Measurements from ENCODE around the gene NPDC1.
"Not testable (repeated sequence)": the region's sequence is repeated elsewhere in the genome, so short reads cannot be mapped to it uniquely, and the experiment has no call there.

Gene NPDC1

GRCh38 chr9:137009217-137009616 is 36.8 kb downstream of the NPDC1 start:
- DNase-seq = no peak

DNA sequence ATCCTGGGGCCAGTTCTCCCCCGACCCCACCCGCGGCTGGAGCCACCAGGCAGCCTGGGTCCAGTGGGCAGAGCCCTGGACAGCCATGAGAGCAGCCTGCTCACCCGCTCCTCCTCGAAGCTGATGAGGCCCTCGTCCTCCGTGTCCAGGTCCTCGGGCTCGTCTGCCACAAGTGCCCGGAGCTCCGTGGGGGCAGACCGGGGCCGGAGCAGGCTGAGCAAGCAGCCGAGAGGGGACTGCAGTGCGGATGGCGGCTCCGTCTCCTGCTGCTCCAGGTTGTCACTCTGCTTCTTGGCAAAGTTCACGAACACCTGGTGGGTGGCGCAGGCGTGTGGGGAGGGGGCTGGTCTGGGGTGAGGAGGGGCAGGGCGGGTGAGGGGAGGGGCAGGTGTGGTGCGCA is 37.7 kb downstream of the NPDC1 start:
- no peak for DNase-seq

DNA sequence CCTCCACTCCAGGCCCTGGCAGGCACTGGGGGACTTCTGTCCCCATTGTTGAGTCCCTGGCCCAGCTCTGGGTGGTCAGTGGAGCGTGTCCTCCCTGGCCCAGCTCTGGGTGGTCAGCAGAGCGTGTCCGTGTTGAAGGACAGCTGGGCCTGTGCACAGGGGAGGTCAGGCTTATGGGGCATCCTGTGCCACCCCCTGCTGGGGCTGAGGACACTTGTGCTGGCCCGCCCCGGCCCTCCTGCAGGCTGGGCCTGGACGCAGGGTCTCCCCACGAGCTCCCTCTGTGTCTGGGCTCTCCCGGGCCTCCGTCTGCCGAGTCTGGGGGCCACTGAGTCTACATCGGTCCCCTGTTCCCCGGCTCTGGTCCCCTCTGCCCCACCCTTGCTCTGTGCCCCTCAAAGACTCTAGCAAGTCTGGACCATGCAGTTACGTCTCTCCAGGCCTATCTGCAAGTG is 38.1 kb downstream of the NPDC1 start:
- no peak for DNase-seq

GRCh38 chr9:137007108-137007815 is 38.7 kb downstream of the NPDC1 start:
- no peak for DNase-seq

DNA sequence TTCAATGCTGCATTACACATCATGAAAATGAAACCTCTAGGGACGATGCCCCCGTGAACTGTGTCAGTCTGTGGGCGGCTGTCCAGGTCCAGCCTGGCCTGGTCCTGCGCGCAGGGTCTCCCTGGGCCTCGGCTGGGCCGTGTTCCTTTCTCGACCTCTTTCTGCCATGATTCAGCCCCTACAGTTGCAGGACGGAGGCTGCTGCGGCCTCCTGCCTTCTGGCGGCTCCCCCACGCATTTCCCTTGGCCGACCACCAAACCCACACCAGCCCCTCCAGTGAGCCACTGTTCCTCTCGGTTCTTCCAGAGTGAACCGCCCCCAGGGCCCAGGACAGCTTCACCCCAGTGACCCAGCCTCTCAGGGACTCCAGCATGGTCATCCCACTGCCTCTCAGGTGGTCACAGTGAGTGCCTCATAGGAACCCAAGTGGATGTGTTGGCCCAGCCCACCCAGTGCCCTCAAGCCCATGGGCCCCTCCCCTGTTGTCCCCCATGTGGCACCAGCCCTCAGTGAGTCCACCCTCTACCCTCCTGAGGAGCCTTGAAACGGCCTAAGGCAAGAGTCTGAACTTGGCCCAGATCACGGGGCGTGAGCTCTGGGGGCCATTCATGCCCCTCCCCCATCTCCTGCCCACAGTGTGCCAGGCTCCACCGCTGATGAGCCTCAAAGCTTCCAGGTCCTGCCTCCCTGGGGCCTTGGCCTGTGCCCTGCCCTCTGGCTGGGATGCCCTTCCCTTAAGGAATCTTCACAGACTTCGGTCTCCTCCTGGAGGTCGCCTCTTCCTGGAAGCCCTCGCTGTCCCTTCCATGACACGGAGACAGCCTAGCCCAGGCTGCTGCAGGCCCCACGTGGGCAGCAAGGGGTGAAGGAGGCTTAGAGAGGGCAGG is 39.6 kb downstream of the NPDC1 start:
- no peak for DNase-seq

GRCh38 chr9:137004285-137004684 is 41.7 kb downstream of the NPDC1 start:
- not testable (repeated sequence) for DNase-seq

- DNase-seq = no peak
These were observed 43.3 kb downstream of the NPDC1 start for GRCh38 chr9:137002646-137003041.

GRCh38 chr9:137001857-137002645 is 43.9 kb downstream of the NPDC1 start:
- no peak for DNase-seq

DNA sequence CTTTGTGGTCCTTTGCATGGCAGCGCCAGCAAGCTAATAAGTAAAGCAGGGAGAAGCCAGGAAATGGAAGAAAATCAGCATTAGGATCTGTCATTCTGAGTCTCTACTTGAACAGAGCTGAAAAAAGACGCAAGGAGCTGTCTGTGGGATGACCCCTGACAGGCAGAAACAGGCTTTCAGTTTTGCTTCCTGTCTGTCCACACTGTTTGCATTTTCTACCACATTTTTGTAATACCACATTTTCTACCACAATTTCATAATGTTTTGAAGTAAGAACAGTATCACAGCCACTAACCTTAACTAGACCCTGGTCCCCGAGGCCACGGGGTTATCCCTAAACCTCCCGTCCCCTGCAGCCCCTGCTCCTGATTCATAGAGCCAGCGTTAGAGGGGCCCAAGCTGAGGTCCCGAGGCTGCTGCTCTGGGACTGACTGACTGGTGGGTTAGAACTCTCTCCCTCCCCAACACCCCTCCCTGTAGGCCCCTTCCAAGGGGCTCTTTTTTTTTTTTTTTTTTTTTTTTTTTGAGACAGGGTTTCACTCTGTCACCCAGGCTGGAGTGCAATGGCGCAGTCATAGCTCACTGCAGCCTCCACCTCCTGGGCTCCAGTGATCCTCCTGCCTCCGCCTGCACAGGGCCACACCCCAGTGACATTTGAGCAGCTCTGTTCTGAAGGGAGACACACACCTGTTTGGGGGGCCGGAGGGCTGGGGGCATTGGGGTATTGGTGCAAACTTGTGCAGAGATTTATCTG is 45.6 kb downstream of the NPDC1 start:
- DNase-seq = peak; percentile 85

DNA sequence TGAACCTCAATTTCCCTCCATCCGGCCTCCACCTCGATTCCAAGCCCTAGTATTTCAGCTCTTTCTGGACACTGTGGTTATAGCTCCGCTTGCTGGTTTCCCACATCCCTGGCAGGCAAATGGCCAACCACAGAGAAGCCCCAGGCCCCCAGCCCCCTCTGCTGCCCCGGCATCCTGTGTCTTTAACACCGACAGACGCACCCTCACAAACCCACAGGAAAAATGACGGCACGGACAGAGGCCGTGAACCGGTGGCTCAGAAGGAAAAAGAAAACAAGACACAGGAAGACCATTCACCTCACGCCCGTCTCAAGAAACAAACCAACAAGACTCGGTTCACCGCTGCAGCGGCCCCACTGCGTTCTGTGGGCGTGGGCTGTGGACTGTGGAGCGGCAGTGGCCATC is 48.1 kb downstream of the NPDC1 start:
- no peak for DNase-seq

- no peak for DNase-seq
These were observed 48.6 kb downstream of the NPDC1 start for GRCh38 chr9:136997371-136997770.

DNA sequence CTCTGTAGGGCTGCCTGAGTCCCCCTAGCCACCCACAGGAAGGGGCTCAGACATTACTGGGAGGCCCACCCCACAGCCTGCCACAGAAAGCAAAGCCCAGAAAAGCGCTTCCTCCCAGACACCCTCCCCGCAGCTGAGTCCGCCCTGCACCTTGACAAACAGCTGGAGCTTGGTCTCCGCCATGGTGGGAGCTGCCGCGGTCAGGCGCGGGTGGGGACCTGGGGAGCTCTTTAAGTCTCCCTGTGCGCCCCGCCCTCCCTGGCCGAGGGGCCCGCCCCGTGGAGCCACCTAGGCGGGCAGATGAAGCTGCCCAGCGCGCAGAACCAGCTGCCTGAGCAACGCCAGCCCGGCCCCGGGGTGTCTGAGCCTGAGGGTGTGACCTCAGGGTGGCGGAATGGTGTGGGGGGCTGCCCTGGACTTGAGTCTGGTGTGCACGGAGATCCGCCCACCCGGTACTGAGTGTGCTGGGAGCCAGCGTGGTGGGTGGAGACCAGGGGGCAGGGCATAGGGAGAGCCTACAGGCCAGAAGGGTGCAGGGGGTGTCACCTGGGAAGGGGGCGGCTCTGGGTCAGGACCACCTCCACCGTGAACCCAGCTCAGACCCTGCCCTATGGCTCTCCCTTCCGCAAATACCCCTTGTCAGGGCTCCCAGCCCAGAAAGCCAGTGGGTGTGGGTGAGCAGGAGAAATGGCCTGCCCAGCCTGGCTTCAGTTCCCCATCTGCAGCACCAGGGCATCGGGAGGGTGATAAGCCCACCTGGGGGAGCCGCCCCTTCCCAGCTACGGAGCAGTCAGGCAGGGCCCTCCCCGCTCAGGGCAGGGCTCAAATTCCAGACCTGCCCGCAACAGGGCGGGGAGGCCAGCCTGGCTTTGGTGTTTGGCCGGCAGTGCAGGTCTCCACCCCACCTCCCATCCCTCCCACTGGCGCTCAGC is 49.4 kb downstream of the NPDC1 start, which contains the start of gene CLIC3:
Gene CLIC3 (minus strand): TSS at position 208 of the 932 bp plus-strand sequence. CDS start 25 bp downstream, at position 183.
- DNase-seq = peak; percentile 10

DNA sequence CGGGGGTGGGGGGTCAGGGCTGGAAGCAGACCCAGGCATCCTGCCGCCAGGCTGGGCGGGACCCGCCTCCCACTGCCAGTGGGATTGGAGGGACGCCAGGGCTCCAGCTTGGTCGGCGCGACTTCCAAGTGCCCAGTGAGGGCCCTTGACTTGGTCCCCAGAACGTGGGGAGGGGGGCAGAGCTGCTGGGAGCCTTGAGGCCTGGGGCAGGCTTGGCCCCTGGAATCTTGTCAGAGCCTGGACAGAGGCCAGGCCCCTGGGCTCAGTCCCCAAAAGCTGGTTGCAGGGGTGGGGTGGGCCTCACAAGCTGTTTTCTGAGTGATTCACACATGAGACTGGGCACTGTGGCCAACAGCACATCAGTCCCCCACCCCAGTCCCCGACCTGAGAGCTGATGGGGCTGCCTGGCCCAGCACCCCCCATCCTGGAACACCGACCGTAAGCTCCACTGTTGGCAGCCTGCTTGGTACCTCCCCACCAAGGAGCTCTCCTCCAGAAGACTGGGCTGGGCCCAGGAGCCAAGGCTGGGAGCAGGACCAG is 50.1 kb downstream of the NPDC1 start:
- DNase-seq = no peak

GRCh38 chr9:136995362-136995761 is 50.6 kb downstream of the NPDC1 start:
- no peak for DNase-seq

DNA sequence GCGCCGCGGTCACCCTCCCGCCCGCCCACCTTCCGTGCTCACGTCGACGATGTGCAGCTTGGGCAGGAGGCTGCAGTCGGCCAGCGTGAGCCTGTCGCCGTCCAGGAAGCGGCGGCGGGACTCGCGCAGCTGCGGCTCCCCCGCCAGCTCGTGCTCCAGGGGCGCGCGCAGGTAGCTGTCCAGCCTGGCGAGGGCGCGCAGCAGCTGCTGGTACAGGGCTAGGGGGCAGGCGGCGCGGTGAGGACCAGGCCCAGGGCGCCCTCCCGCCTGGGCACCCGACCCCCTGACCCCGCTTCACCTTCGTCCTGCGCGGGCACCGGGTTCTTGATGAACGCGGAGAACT is 51.1 kb downstream of the NPDC1 start:
- no peak for DNase-seq

DNA sequence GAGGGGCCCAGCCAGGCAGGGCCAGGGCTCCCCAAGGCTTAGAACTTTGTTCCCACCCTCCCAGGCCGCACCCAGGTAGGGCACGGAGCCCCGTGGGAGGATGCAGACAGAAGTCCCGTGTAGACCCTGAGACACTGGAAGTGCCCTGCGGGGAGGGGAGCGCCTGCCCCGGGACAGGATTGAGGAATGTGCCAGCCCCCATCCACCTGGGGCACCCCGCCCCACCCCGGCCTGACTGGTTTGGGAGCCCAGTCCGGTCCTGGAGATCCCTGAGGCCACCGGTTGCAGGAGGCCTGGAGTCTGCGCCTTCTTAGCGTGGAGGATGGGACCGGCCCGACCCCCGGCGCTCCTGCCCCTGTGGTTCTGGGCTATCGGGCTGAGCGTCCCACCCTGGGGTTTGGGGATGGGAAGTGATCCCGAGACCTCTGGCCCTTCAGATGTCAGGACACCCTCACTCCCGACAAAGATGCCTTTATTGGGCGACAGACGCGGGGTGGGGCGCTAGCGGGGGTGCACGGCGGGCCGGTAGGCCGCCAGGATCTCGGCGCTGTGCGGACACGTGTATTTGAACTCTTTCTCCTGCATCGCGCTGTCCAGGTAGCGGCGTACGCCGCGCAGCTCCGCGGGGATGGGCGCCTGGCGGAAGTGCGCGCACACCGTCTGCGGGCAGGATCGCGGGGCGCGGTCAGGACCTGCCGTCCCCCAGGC is 51.6 kb downstream of the NPDC1 start:
- no peak for DNase-seq

GRCh38 chr9:136992819-136993369 is 53.1 kb downstream of the NPDC1 start:
- DNase-seq = no peak

- peak; percentile 96 for DNase-seq
These were observed 53.8 kb downstream of the NPDC1 start, which contains the start of gene PAXX for GRCh38 chr9:136991993-136992818. Gene PAXX, plus strand, starts transcription at chr9:136992422. Its CDS starts 22 bp downstream, at chr9:136992444.
